Activated naive CD4-positive, alpha-beta T cell treated with anti-CD3 and anti-CD28 coated beads, Interleukin-2, amount 50 U/mL, for 24 hours (primary cell): Measurements from ENCODE around the gene TSEN15.

Experiments
- H3K27ac Mint-ChIP-seq: one replicate; pipeline ENCODE4 v1.8.0; 2021; ENCODE audit warnings: mild to moderate bottlenecking, mixed read lengths
- H3K27me3 Mint-ChIP-seq: one replicate; pipeline ENCODE4 v1.8.0; 2021; ENCODE audit warnings: mixed read lengths
- H3K36me3 Mint-ChIP-seq: one replicate; pipeline ENCODE4 v1.8.0; 2021; ENCODE audit warnings: mixed read lengths
- H3K4me1 Mint-ChIP-seq: one replicate; pipeline ENCODE4 v1.8.0; 2021; ENCODE audit warnings: mixed read lengths
- H3K4me3 Mint-ChIP-seq: one replicate; pipeline ENCODE4 v1.8.0; 2021; ENCODE audit warnings: mild to moderate bottlenecking, mixed read lengths
- H3K9me3 Mint-ChIP-seq: one replicate; pipeline ENCODE4 v1.8.0; 2021; ENCODE audit warnings: mixed read lengths

TSEN15 gene

GRCh38 chr1:184051485-184052193 lies at the start of gene TSEN15:
Gene TSEN15 (plus strand): TSS chr1:184051730. CDS start chr1:184051756, 26 bp downstream.
- H3K9me3 Mint-ChIP-seq = peaks cover 4% of the 10 kb centered on the region
- H3K4me1 Mint-ChIP-seq = peaks cover 45% of the 10 kb centered on the region
- H3K36me3 Mint-ChIP-seq = peaks cover 15% of the 10 kb centered on the region
- H3K27me3 Mint-ChIP-seq = peaks cover 12% of the 10 kb centered on the region
- peak within 1 kb of the TSS; percentile 100 for H3K27ac Mint-ChIP-seq
- peak within 1 kb of the TSS; percentile 98 for H3K4me3 Mint-ChIP-seq

- H3K9me3 Mint-ChIP-seq = no peaks in the 10 kb centered on the region
- peaks cover 19% of the 10 kb centered on the region for H3K4me1 Mint-ChIP-seq
- no peak overlapping the region for H3K4me3 Mint-ChIP-seq
- H3K27me3 Mint-ChIP-seq = no peaks in the 10 kb centered on the region
- peak overlapping the region; percentile 71 for H3K27ac Mint-ChIP-seq
- H3K36me3 Mint-ChIP-seq = no peaks in the 10 kb centered on the region
Measured at GRCh38 chr1:184002071-184002470, 49.5 kb upstream of the TSEN15 start.

GRCh38 chr1:184004935-184005334 lies 46.6 kb upstream of the TSEN15 start:
- Mint-ChIP-seq H3K9me3 (no peaks in the 10 kb centered on the region), H3K4me3 (no peak overlapping the region), H3K27me3 (peaks cover 3% of the 10 kb centered on the region), H3K4me1 (peaks cover 16% of the 10 kb centered on the region), H3K36me3 (no peaks in the 10 kb centered on the region), H3K27ac (no peak overlapping the region)

GRCh38 chr1:184005506-184005905 lies 46.0 kb upstream of the TSEN15 start:
- Mint-ChIP-seq H3K9me3 (no peaks in the 10 kb centered on the region), H3K4me3 (no peak overlapping the region), H3K4me1 (peaks cover 13% of the 10 kb centered on the region), H3K27me3 (peaks cover 3% of the 10 kb centered on the region), H3K36me3 (no peaks in the 10 kb centered on the region), H3K27ac (no peak overlapping the region)

GRCh38 chr1:184010788-184011187 lies 40.7 kb upstream of the TSEN15 start:
- H3K4me1 Mint-ChIP-seq = no peaks in the 10 kb centered on the region
- H3K27me3 Mint-ChIP-seq = peaks cover 6% of the 10 kb centered on the region
- no peaks in the 10 kb centered on the region for H3K9me3 Mint-ChIP-seq
- no peak overlapping the region for H3K27ac Mint-ChIP-seq
- peaks cover 2% of the 10 kb centered on the region for H3K36me3 Mint-ChIP-seq
- H3K4me3 Mint-ChIP-seq = no peak overlapping the region

- peaks cover 2% of the 10 kb centered on the region for H3K36me3 Mint-ChIP-seq
- H3K9me3 Mint-ChIP-seq = no peaks in the 10 kb centered on the region
- no peak overlapping the region for H3K4me3 Mint-ChIP-seq
- H3K27ac Mint-ChIP-seq = no peak overlapping the region
- no peaks in the 10 kb centered on the region for H3K4me1 Mint-ChIP-seq
- H3K27me3 Mint-ChIP-seq = peaks cover 6% of the 10 kb centered on the region
Measured at GRCh38 chr1:184012187-184012586, 39.3 kb upstream of the TSEN15 start.

GRCh38 chr1:184014271-184014670 lies 37.3 kb upstream of the TSEN15 start:
- Mint-ChIP-seq H3K4me3 (no peak overlapping the region), H3K9me3 (no peaks in the 10 kb centered on the region), H3K27ac (no peak overlapping the region), H3K27me3 (peaks cover 3% of the 10 kb centered on the region), H3K36me3 (peaks cover 2% of the 10 kb centered on the region), H3K4me1 (no peaks in the 10 kb centered on the region)

- Mint-ChIP-seq H3K36me3 (peaks cover 2% of the 10 kb centered on the region), H3K4me1 (no peaks in the 10 kb centered on the region), H3K4me3 (no peak overlapping the region), H3K27ac (no peak overlapping the region), H3K9me3 (no peaks in the 10 kb centered on the region), H3K27me3 (peaks cover 3% of the 10 kb centered on the region)
Measured at GRCh38 chr1:184016169-184016568, 35.4 kb upstream of the TSEN15 start.

- peaks cover 2% of the 10 kb centered on the region for H3K36me3 Mint-ChIP-seq
- H3K4me3 Mint-ChIP-seq = no peak overlapping the region
- H3K4me1 Mint-ChIP-seq = no peaks in the 10 kb centered on the region
- H3K27ac Mint-ChIP-seq = no peak overlapping the region
- peaks cover 3% of the 10 kb centered on the region for H3K27me3 Mint-ChIP-seq
- no peaks in the 10 kb centered on the region for H3K9me3 Mint-ChIP-seq
Measured at GRCh38 chr1:184017306-184017705, 34.2 kb upstream of the TSEN15 start.

- no peak overlapping the region for H3K27ac Mint-ChIP-seq
- no peaks in the 10 kb centered on the region for H3K36me3 Mint-ChIP-seq
- H3K4me1 Mint-ChIP-seq = no peaks in the 10 kb centered on the region
- H3K27me3 Mint-ChIP-seq = no peaks in the 10 kb centered on the region
- no peak overlapping the region for H3K4me3 Mint-ChIP-seq
- H3K9me3 Mint-ChIP-seq = no peaks in the 10 kb centered on the region
Measured at GRCh38 chr1:184018622-184019021, 32.9 kb upstream of the TSEN15 start.

GRCh38 chr1:184019069-184019468 lies 32.5 kb upstream of the TSEN15 start:
- H3K4me3 Mint-ChIP-seq = no peak overlapping the region
- H3K4me1 Mint-ChIP-seq = no peaks in the 10 kb centered on the region
- no peak overlapping the region for H3K27ac Mint-ChIP-seq
- H3K9me3 Mint-ChIP-seq = no peaks in the 10 kb centered on the region
- H3K27me3 Mint-ChIP-seq = no peaks in the 10 kb centered on the region
- no peaks in the 10 kb centered on the region for H3K36me3 Mint-ChIP-seq

GRCh38 chr1:184019506-184019905 lies 32.0 kb upstream of the TSEN15 start:
- no peaks in the 10 kb centered on the region for H3K4me1 Mint-ChIP-seq
- H3K27ac Mint-ChIP-seq = no peak overlapping the region
- no peaks in the 10 kb centered on the region for H3K36me3 Mint-ChIP-seq
- no peaks in the 10 kb centered on the region for H3K9me3 Mint-ChIP-seq
- H3K4me3 Mint-ChIP-seq = no peak overlapping the region
- no peaks in the 10 kb centered on the region for H3K27me3 Mint-ChIP-seq

- H3K9me3 Mint-ChIP-seq = no peaks in the 10 kb centered on the region
- no peak overlapping the region for H3K4me3 Mint-ChIP-seq
- H3K27me3 Mint-ChIP-seq = no peaks in the 10 kb centered on the region
- H3K36me3 Mint-ChIP-seq = no peaks in the 10 kb centered on the region
- H3K4me1 Mint-ChIP-seq = no peaks in the 10 kb centered on the region
- no peak overlapping the region for H3K27ac Mint-ChIP-seq
Measured at GRCh38 chr1:184020328-184020727, 31.2 kb upstream of the TSEN15 start.

- Mint-ChIP-seq H3K36me3 (no peaks in the 10 kb centered on the region), H3K27ac (no peak overlapping the region), H3K4me1 (no peaks in the 10 kb centered on the region), H3K4me3 (no peak overlapping the region), H3K27me3 (no peaks in the 10 kb centered on the region), H3K9me3 (no peaks in the 10 kb centered on the region)
Measured at GRCh38 chr1:184020855-184021254, 30.7 kb upstream of the TSEN15 start.

GRCh38 chr1:184021728-184022127 lies 29.8 kb upstream of the TSEN15 start:
- Mint-ChIP-seq H3K9me3 (no peaks in the 10 kb centered on the region), H3K27me3 (peaks cover 5% of the 10 kb centered on the region), H3K4me1 (no peaks in the 10 kb centered on the region), H3K27ac (no peak overlapping the region), H3K4me3 (no peak overlapping the region), H3K36me3 (no peaks in the 10 kb centered on the region)

- H3K4me3 Mint-ChIP-seq = no peak overlapping the region
- no peak overlapping the region for H3K27ac Mint-ChIP-seq
- no peaks in the 10 kb centered on the region for H3K36me3 Mint-ChIP-seq
- H3K27me3 Mint-ChIP-seq = peaks cover 5% of the 10 kb centered on the region
- H3K4me1 Mint-ChIP-seq = no peaks in the 10 kb centered on the region
- no peaks in the 10 kb centered on the region for H3K9me3 Mint-ChIP-seq
Measured at GRCh38 chr1:184022668-184023067, 28.9 kb upstream of the TSEN15 start.

- Mint-ChIP-seq H3K27ac (no peak overlapping the region), H3K4me3 (no peak overlapping the region), H3K9me3 (no peaks in the 10 kb centered on the region), H3K27me3 (peaks cover 5% of the 10 kb centered on the region), H3K4me1 (no peaks in the 10 kb centered on the region), H3K36me3 (no peaks in the 10 kb centered on the region)
Measured at GRCh38 chr1:184023171-184023570, 28.4 kb upstream of the TSEN15 start.
